HG03342 (cell line): ENCODE results near the gene UNC13D.
A peak's percentile ranks its signal among the peaks of the same experiment; 100 is the strongest.
"Not testable (repeated sequence)": the region's sequence is repeated elsewhere in the genome, so short reads cannot be mapped to it uniquely, and the experiment has no call there.

Experiments
- ATAC-seq: cut with Tn5 transposase; IDR thresholded peaks from one replicate; pipeline ENCODE4 v1.9.1; 2021; ENCODE audit warnings: mild to moderate bottlenecking, moderate library complexity; ENCODE audit not compliant: unreplicated experiment

The UNC13D gene

DNA sequence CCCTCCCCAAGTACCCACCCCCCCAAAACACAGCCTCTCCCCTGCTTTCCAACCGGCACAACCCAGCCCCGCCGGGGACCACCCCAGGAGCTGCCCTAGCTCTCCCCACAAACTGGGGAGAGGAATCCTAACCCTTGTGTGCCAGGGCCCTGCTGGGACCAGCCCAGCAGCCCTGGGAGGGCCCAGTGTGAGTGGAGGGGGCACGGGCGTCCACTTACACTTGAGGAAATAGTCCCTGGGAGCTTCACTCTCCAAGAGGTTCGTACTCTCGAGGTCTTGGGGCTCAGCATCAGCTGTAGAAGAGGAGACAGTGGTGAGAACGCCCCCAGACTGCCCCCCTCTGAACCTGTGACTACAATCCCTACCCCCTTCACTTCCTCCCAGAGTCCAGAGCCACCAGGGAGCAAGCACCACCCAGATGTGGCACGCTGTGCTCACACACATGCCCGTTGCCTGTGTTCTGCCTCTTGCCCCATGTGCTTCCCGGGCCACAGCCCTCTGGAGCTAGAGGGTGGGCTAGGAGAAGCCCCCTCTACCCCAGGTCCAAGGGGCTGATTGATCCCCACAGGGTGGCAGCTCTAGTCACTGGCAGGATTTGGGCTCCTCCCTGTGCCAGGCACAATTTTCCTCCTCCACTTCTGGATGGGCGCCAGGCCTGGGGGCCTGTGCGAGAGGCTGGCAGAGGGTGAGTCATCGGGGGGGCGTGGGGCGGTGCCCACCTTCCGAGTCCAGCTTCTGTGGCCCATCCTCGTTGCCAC is 31.2 kb upstream of the UNC13D start:
- ATAC-seq = no peak

DNA sequence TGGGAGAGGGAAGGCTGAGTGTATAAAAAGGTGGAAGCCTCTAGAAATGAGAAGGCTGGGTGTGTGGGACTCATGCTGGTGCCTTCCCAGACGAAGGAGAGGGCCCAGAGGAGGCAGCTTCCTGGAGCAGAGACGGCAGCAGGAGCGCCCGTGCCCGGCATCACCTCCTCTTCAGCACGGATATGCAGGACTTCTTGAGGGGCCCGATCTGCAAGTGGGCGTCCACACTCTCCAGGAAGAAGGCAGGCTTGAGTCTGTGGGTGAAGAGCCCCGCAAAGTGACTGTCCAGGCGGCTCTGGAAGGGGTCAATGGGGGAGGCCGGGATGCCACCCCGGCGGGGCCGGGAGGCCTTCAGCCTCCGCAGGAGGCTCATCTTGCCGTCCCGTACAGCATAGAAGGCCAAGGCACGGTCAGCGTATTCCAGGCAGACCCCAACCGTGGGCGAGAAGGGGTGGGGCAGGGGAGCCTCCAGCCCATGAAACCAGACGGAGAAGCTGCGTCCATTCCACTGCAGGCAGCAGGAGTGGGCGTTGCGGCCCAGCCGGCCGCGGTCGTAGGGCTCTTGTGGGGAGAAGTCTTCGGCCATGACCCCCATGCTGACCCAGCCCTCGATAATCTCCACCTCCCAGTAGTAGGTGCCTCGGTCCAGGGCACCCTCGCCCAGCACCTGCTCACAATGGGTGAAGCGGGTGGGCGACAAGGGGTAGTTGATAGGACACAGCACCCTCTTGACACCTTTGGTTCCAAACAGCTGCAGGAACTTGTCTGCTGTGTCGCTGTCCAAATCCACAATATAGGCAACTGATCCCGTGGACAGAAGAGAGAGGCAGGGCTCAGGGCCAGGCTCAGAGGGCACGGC is 30.3 kb upstream of the UNC13D start:
- ATAC-seq = no peak

DNA sequence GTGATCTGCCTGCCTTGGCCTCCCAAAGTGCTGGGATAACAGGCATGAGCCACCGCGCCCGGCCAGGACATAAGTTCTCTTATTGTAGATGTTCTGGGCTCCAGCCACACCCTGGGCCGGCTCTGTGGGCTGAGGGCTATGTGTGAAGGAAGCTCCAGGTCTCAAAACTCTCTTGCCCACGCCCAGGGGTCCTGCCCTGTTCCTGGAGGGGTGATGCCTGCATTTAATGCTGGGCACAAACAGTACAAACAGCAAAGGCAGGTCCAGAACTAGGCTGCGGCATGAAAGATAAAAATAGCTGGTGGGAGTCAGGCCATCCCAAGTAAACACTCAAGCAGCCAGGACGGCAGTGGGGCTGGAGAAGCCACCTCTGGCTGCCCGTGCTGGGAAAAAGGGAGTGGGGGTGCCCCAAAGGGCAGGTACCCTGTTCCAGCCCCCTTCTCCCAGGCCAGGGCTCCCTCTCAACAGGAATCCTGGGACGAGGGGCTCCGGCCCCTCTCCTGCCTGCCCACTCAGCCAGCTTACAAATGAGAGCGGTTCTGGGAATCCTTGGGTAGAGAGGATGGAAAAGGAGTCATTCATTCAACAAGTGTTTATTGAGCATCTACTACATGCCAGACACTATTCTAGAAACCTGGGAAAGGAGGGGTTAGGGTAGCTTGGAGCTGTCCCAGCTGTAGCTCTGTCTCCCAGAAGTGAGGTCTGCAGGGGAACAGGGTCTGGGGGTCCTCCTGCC is 29.6 kb upstream of the UNC13D start:
- ATAC-seq = no peak

DNA sequence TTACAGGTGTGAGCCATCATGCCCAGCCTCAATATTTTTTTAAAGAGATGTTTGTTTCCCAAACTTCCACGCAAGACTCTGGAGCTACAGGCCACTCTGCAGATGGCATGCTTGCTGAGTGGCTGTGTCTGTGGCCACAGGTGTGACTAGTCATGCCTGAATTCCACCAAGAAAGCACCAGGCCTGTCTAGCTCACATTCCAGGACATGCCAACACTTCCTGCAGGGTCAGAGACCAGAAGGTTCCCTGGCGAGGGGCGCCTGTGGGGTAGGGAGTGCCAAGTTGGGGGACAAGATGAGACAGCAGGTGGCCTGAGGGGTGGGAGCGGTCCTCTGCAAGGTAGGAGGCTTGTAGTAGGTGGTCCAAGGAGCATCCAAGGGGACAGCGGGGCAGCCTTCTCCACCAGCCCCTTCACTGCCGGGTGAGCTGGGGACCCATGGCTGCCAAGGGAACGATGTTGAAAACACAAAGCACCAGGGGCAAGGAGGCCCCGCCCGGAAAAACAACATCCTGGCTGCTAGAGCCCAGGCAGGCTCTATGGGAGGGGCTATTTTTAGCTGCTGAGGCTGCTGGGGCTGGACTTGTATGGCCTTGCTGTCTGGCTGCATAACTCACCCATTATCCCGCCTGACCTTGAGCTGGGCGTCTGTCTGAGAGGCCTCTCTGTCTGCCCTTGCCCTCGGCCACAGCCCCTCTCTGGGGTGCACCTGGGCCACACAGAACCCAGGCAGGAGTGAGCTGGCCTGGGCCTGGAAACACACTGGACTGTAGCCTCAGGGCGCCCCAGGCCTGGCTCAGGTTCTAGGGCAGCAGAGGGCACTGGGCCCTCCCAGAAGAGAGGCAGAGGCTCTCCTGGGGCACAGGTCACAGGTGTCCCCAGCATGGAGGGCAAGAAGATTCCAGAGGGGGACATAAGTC is 28.5 kb upstream of the UNC13D start:
- ATAC-seq = no peak

DNA sequence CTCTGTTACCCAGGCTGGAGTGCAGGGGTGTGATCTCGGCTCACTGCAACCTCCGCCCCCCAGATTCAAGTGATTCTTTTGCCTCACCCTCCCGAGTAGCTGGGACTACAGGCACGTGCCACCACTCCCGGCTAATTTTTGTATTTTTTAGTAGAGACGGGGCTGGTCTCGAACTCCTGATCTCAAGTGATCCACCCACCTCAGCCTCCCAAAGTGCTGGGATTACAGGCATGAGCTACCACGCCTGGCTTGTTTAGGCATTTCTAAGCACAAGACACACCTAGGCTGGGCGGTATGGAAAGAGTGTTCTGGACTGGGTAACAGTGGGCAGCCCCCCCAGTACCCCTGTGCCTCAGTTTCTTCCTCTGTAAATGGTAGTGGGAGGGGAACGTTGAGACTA is 26.0 kb upstream of the UNC13D start:
- not testable (repeated sequence) for ATAC-seq

DNA sequence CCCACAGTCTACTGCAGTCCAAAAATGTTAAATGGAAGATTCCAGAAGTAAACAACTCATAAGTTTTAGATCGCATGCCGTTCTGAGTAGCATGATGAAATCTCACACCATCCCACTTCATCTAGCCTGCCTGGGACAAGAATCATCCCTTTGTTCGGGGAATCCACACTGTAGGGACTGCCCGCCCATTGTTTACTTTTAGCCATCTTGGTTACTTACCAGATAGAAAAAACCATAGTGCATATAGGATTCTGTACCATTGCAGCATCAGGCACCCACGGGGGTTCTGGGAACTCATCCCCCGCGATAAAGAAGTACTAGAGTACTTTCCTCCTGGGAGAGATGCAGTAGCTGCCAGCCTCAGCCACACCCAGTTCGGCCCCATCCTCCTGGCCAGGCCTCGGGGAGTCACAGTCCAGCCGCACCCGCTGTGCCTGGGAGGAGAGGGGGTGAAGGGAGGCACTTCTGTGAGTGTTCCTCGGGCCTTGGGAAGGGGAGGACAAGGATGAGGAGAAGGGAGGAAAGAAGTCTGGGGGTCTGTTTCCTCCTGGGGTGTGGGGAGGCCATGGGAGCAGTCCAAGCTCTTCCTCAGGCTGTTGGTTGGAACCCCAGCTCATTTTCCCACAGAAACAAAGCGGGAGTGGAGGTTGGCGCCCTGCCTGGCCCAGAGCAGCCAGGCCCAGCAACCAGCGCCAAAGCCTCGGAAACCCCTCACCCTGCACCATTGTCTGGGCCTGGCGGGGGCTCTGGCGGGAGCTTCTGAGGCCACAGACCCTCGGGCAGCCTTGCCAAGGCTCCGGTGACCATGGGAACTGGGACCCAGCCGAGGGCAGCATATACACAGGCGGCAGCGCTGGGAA is 25.3 kb upstream of the UNC13D start:
- no peak for ATAC-seq

DNA sequence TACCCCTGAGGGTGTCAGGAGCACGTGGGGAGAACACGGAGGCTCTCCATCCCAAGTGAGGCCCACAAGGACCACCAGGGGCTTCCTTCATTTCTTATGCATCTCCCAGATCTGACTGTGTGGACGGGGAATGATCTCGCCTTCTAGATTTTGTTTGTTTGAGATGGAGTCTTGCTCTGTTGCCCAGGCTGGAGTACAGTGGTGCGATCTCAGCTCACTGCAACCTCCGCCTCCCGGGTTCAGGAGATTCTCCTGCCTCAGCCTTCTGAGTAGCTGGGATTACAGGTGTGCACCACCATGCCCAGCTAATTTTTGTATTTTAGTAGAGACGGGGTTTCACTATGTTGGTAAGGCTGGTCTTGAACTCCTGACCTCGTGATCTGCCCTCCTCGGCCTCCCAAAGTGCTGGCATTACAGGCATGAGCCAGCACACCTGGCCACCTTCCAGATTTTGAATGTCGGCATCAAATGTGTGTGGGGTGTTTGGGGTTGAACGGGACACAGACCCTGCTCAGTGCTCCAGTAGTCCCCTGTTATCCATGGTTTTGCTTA is 24.6 kb upstream of the UNC13D start:
- not testable (repeated sequence) for ATAC-seq

DNA sequence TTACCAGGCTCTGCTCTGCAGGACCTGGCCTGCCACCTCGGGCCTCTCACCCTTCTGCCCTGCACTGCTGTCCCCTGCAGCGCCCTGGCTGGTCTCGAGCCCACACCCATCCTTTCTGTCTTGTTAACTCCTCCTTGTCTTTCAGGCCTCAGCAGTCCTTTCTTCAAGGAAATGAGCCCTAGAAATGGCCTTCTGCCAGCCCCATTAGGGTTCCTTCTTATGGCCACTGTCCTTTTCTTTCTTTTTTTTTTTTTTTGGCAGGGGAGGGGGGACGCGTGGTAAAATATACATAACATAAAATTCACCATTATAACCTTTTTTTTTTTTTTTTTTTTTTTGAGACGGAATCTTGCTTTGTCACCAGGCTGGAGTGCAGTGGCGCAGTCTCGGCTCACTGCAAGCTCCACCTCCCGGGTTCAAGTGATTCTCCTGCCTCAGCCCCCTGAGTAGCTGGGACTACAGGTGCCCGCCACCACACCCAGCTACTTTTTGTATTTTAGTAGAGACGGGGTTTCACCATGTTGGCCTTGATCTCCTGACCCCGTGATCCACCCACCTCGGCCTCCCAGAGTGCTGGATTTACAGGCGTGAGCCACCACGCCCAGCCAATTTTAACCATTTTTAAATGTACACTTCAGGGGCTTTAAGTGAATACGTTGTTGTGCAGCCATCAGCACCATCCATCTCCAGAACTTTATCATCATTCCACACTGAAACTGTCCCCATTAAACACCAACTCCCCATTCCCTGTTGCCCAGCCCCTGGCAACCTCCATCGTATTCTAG is 21.4 kb upstream of the UNC13D start:
- not testable (repeated sequence) for ATAC-seq

DNA sequence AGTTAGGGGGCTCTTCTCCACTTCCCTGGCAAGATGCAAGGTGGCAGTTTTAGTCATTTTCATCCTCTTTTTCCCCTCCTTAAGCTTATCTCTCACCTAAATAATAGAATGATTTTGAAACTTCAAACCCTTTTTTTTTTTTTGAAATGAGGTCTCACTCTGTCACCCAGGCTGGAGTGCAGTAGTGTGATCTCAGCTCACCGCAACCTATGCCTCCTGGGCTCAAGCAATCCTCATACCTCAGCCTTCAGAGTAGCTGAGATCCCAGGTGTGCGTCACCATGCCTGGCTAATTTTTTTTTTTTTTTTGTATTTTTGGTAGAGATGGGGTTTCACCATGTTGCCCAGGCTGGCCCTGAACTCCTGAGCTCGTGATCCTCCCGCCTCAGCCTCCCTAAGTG is 20.7 kb upstream of the UNC13D start:
- peak; percentile 15 for ATAC-seq

DNA sequence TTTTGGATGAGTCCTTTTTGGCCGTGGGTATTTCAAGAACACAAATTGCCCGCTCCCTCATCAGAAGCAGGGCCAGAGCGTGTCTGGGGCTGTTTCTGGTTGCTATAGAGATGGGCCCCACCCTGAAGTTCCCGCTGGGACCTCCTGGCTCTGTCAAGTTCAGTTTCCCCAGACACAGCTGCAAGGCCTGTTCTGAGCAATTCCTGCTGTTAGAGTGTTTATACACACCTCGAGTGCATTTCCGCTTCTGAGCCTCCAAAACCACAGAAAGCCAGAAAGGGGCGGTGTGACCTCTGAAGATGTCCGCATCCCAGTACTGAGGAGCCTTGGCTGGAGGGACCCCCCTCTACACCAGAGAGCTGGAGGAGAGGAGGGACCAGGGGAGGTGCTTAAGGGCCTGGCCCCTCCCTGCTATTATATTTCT is 20.3 kb upstream of the UNC13D start:
- ATAC-seq = peak; percentile 91

DNA sequence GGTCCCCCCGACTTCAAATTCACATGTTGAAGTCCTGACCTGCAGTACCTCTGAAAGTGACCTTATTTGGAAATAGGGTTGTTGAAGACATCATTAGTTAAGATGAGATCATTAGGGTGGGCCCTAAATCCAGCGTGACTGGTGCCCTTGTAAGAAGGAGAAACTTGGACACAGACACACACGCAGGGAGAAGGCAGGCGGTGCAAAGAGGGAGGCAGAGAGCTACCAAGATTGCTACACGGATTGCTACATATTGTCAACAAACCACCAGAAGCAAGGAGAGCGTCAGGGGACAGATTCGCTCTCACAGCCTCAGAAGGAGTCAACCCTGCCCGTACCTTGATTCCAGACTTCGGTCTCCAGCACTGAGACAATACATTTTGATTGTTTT is 17.7 kb upstream of the UNC13D start:
- ATAC-seq = no peak

DNA sequence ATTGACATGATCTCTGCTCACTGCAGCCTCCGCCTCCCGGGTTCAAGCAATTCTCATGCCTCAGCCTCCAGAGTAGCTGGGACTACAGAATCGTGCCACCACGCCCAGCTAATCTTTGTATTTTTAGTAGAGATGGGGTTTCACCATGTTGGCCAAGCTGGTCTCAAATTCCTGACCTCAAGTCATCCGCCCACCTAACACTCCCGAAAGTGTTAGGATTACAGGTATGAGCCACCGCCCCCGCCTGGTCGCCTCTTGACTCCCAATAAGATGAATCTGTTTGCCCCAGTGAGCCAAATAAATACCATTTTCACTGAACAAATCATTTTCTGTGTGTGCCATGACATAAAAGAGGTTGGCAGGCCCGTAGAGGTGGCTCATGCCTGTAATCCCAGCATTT is 15.2 kb upstream of the UNC13D start:
- ATAC-seq = not testable (repeated sequence)

DNA sequence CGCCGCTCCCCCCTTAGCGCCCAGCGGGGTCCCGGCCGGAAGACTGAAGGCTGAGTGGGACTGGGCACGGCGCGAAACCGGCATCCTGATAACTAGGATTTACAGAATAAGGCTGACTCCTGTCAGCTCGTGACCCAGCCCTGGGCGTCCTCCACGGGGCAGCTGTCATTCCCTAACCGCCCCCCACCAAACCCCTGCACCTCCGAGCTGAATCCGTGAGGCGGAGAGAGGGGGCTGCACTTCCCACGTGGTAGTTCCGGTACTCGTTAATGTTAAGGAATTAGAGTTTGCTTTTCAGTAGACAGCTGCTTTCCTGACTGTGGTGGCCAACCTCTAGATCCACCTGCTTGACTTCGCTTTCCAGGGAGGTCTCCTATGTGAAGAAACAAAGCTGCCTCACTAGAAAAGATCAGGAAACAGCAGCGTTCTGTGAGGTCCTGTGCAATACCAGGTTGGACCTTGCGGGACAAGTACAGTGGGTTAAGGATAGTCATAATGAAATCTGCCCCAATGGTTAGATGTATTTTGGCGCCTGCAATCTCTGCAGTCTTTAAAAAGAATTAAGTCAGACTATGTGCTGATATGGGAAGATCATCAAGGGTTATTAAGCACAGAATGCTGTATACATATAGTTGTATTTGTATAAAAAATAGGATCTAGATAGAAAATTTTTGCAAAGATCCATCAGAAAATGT is 12.0 kb upstream of the UNC13D start:
- peak; percentile 19 for ATAC-seq

DNA sequence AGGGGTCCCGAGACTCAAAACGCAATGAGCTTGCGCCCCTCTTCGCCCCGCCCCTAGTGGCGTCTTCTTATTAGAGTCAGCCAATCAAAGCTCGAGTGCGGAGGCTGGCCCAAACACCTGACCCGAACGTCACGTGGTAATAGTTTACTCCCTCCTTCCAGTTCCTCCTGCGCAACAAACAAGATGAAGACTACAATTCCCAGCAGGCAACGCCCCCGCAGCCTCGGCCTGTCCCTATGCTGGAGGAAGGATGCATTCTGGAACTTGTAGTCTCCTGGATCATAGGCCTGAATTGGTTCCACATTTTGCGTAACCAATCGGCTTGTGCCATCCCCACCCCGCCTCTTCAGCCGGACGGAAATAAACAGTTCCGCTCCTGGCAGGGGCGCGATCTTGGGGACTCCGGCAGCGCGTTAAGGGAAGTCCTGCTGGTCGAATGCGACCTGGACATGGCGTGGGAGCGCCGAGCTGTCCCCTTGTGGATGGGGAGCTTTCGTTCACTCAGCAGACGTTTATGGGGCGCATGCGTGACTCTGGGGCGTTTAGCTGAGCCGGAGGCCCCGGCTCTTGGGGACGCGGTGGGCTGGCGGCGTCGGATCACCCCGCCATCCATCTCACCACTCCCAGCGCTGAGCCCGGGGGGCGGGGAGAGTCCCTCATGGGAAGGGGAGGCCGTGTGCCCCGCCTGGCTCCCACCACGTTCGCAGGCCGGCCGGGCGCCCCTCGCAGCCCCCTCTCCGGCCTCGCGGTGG is 11.3 kb upstream of the UNC13D start, which contains the start of gene WBP2:
Gene WBP2, minus strand, starts transcription at position 26 of the 752 bp plus-strand sequence. CDS start 38 bp downstream, outside the sequence.
- peak; percentile 82 for ATAC-seq

DNA sequence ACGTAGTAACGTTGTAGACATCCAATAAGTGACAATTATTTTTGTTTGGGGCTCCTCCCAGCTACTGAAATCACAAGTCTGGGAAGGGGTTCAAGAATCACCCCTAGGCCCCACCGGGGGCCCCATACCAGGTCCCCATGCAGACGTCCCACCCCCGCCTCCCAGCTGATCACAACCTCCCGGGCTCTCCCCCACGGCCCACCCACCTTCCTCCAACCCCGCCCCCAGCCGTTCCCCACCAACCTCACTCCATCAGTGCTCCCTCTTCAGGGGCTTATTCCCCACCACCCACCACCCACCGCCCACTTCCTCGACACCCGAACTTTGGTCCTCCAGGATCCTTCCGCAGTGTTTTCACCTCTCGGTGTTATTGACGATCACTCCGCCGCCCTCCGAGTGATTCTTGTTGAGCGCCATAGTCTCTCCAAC is 10.7 kb upstream of the UNC13D start:
- ATAC-seq = no peak

DNA sequence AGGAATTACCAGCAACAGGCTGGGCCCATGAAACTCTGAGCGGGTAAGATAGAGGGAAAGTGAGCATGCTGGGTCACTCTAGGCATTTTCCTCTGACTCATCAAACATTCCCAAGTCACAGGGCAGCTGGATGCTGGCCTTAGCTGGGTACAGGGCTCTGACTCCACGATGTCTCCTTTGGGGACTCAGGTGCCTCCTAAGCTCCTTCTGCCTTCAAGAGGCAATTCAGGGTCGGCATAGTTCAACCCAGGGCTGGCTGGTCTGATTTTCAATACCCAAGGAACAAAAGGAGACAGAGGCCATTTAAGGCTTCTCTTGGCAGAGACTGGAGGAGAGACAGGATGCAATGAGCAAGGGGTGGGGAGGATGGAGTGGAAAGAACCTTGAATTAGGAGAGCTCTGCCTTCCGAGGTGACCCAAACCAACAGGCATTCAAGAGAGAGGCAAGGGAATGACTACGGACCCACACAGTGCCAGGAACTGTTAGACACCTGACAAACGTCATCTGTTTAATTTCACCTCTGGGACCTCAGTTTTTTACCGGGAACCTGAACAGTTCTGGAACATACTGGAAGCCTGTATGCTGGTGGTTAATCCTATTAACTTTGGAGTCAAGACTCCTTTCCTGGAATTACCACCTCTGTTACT is 10.0 kb upstream of the UNC13D start:
- ATAC-seq = no peak
